A549 (cell line): Measurements from ENCODE around the gene PIGP. TPM values are rescaled to one million over a fixed set of nuclear protein-coding genes. Genes with fewer than 3 reads are reported as not detected.
A peak's percentile ranks its signal among the peaks of the same experiment; 100 is the strongest.
"Not testable (repeated sequence)": the region's sequence is repeated elsewhere in the genome, so short reads cannot be mapped to it uniquely, and the experiment has no call there.

Experiments used
- ATAC-seq, 2 experiments: fragments of 200-7000 bp in 1 of 2; fragments of >200 bp in 1 of 2; cut with Nextera tagmentation in 1 of 2; cut with Tn5 transposase in 1 of 2; 3 replicates each; pipeline versions ENCODE4 v1.8.0 to v1.9.1; 2018 to 2020; ENCODE audit warnings: mild to moderate bottlenecking in 1 of 2, moderate library complexity in 1 of 2
- CTCF ChIA-PET: fragments of 300-600 bp; sonication (Branson Sonifier 250); formaldehyde crosslinking; extraction: SDS; loops from one replicate; lab custom pipeline; 2021; ENCODE audit warnings: antibody characterized with exemption, inconsistent platforms; lab: Yijun Ruan, JAX
- POLR2A ChIA-PET: fragments of 350-600 bp; formaldehyde crosslinking; extraction: SDS; loops from one replicate; lab custom pipeline; 2021; ENCODE audit warnings: antibody characterized with exemption, inconsistent platforms; lab: Yijun Ruan, JAX
- DNase-seq, 2 experiments: peaks; one replicate each; pipeline versions ENCODE4 v3.0.0 to v3.0.0-alpha.2; 2011 to 2016; ENCODE audit warnings: low read depth in 1 of 2, low spot score in 1 of 2
- FAIRE-seq: peaks from 2 replicates; lab custom pipeline; 2011; peaks lifted over from hg19 to GRCh38; lab: Jason Lieb, UNC
- H3K27ac ChIP-seq, 2 experiments: fragments of >200 bp; sonication (Bioruptor Twin); formaldehyde crosslinking; 3 replicates each; pipeline ENCODE4 v1.5.1; 2016 to 2017
- H3K4me1 ChIP-seq: fragments of >200 bp; sonication (Bioruptor Twin); formaldehyde crosslinking; 3 replicates; pipeline ENCODE4 v1.6.1; 2016
- H3K4me2 ChIP-seq: fragments of >200 bp; sonication (Bioruptor Twin); formaldehyde crosslinking; 3 replicates; pipeline ENCODE4 v1.6.1; 2016
- H3K4me3 ChIP-seq: fragments of >200 bp; sonication (Bioruptor Twin); formaldehyde crosslinking; 3 replicates; pipeline ENCODE4 v1.5.1; 2016
- H3K9me3 ChIP-seq: fragments of >200 bp; sonication (Bioruptor Twin); formaldehyde crosslinking; 3 replicates; pipeline ENCODE4 v1.6.1; 2016
- ESRRA ChIP-seq: fragments of 150-350 bp; IDR thresholded peaks from 2 replicates; pipeline ENCODE4 v1.6.1; 2014; ENCODE audit warnings: mild to moderate bottlenecking, low read length, borderline replicate concordance
- HEYL ChIP-seq: fragments of 250-450 bp; sonication (Bioruptor Pico); IDR thresholded peaks from 2 replicates; pipeline ENCODE4 v1.8.0; 2021; ENCODE audit warnings: mild to moderate bottlenecking, moderate library complexity
- HOXB13 ChIP-seq: fragments of 250-450 bp; sonication (Bioruptor Pico); IDR thresholded peaks from 2 replicates; pipeline ENCODE4 v1.5.0; 2020; ENCODE audit warnings: low read depth, mild to moderate bottlenecking, moderate library complexity
- KDM1A ChIP-seq: fragments of 200-600 bp; sonication (generic); IDR thresholded peaks from 2 replicates; pipeline ENCODE4 v1.6.1; 2016; ENCODE audit warnings: low read depth, mild to moderate bottlenecking
- MAFK ChIP-seq: fragments of 450-650 bp; IDR thresholded peaks from 2 replicates; pipeline ENCODE4 v1.6.1; 2014; ENCODE audit not compliant: partially characterized antibody
- MYC ChIP-seq: IDR thresholded peaks from 2 replicates; pipeline ENCODE4 v1.6.1; 2012; ENCODE audit warnings: mild to moderate bottlenecking, inconsistent platforms, low read length, improper control_type of control experiment, borderline replicate concordance
- RCOR1 ChIP-seq: fragments of 150-350 bp; IDR thresholded peaks from 2 replicates; pipeline ENCODE4 v1.6.1; 2014; ENCODE audit warnings: antibody characterized with exemption, low read length, low read depth
- RFX5 ChIP-seq: fragments of 450-650 bp; IDR thresholded peaks from 2 replicates; pipeline ENCODE4 v1.7.1; 2014; ENCODE audit warnings: antibody characterized with exemption, mild to moderate bottlenecking, moderate library complexity
- SMC3 ChIP-seq: fragments of >200 bp; sonication (Bioruptor Twin); formaldehyde crosslinking; IDR thresholded peaks from 3 replicates; pipeline ENCODE4 v1.6.1; 2018; ENCODE audit warnings: inconsistent platforms
- TFCP2L1 ChIP-seq: fragments of 250-450 bp; sonication (Bioruptor Pico); IDR thresholded peaks from 2 replicates; pipeline ENCODE4 v1.5.0; 2021; ENCODE audit warnings: mild to moderate bottlenecking
- WGBS: methylation state at CpG from one replicate; pipeline ENCODE4 v1.1.6; 2017; ENCODE audit errors: missing lambda C conversion rate; 5-methylcytosine and 5-hydroxymethylcytosine counted together
- polyA plus RNA-seq, 4 experiments: library from polyadenylated mRNA; depleted of rRNA in 3 of 4; stranded (reverse); fragments of >200 nt; fragmentation: RNase III in 1 of 4; extraction: RNeasy Plus Mini Kit Qiagen cat#74134 plus additional on column Dnase treatment in 1 of 4; gene quantifications; 2 replicates in 3 of 4; 3 replicates in 1 of 4; pipeline ENCODE4 v1.2.3, GENCODE V29; 2011 to 2017
- TF ChIP-seq, protein P1 (sequence below): IDR thresholded peaks from 2 replicates; pipeline ENCODE4 v1.6.1; 2012
- TF ChIP-seq, protein P2 (sequence below): IDR thresholded peaks from 2 replicates; pipeline ENCODE4 v1.6.1; 2012; ENCODE audit warnings: low read depth, borderline replicate concordance
- TF ChIP-seq, protein P3 (sequence below): fragments of 150-350 bp; IDR thresholded peaks from 2 replicates; pipeline ENCODE4 v1.6.1; 2014; ENCODE audit warnings: low read depth, mild to moderate bottlenecking, low read length

The PIGP gene
- polyA plus RNA-seq, 2 of the 4 experiments (the other 2 are of a cell fraction) = 14.8 to 49.5 TPM

DNA sequence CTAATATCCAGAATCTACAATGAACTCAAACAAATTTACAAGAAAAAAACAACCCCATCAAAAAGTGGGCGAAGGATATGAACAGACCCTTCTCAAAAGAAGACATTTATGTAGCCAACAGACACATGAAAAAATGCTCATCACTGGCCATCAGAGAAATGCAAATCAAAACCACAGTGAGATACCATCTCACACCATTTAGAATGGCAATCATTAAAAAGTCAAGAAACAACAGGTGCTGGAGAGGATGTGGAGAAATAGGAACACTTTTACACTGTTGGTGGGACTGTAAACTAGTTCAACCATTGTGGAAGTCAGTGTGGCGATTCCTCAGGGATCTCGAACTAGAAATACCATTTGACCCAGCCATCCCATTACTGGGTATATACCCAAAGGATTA, 41.4 kb upstream of the PIGP start:
- H3K4me3 ChIP-seq, H3K9me3 ChIP-seq, H3K4me2 ChIP-seq, ATAC-seq, H3K4me1 ChIP-seq, POLR2A ChIA-PET, FAIRE-seq, DNase-seq, H3K27ac ChIP-seq, CTCF ChIA-PET: not testable (repeated sequence)
- WGBS = 100% methylated on average over 1 of the region's 3 CpGs

DNA sequence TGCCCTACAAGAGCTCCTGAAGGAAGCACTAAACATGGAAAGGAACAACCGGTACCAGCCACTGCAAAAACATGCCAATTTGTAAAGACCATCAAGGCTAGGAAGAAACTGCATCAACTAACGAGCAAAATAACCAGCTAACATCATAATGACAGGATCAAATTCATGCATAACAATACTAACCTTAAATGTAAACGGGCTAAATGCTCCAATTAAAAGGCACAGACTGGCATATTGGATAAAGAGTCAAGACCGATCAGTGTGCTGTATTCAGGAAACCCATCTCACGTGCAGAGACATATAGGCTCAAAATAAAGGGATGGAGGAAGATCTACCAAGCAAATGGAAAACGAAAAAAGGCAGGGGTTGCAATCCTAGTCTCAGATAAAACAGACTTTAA, 38.2 kb upstream of the PIGP start:
- H3K27ac ChIP-seq, DNase-seq, H3K9me3 ChIP-seq, H3K4me2 ChIP-seq, CTCF ChIA-PET, H3K4me1 ChIP-seq, FAIRE-seq, POLR2A ChIA-PET, H3K4me3 ChIP-seq, ATAC-seq: not testable (repeated sequence)
- 91% methylated on average over 5 of the region's 6 CpGs for WGBS

DNA sequence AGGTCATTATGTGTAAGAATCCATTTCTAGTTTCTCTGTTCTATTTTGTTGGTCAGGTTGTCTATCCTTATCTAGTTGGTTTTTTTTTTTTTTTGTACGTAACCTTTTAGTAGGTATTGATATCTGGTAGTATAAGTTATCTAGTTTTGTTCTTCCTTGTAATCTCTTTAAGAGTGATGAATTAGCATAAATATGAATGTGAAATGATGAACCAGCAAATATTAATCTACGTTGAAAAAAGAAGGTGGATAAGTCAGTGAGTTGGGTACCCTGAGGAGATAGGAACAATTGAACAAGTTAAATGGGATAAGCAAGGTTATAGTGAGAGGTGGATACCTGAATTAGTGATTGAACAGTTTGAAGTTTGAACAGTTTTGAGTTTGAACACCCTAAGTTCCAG, 34.1 kb upstream of the PIGP start:
- FAIRE-seq (no peak), DNase-seq (no peak), ATAC-seq (no peak)
- CTCF ChIA-PET = no interaction called here
- TF ChIP-seq, protein P1, sequence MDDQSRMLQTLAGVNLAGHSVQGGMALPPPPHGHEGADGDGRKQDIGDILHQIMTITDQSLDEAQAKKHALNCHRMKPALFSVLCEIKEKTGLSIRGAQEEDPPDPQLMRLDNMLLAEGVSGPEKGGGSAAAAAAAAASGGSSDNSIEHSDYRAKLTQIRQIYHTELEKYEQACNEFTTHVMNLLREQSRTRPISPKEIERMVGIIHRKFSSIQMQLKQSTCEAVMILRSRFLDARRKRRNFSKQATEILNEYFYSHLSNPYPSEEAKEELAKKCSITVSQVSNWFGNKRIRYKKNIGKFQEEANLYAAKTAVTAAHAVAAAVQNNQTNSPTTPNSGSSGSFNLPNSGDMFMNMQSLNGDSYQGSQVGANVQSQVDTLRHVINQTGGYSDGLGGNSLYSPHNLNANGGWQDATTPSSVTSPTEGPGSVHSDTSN = no peak
- TF ChIP-seq MAFK = peak; percentile 34
- WGBS = 92% methylated on average over 2 of the region's 2 CpGs
- H3K4me3 ChIP-seq = no peak overlapping the region
- 0 out of 3 replicates have a peak, but pooled peaks cover 4% of the 10 kb centered on the region for H3K9me3 ChIP-seq
- H3K4me1 ChIP-seq = no peaks in the 10 kb centered on the region
- POLR2A ChIA-PET = no interaction called here
- no peak overlapping the region for H3K4me2 ChIP-seq
- no peak overlapping the region for H3K27ac ChIP-seq

DNA sequence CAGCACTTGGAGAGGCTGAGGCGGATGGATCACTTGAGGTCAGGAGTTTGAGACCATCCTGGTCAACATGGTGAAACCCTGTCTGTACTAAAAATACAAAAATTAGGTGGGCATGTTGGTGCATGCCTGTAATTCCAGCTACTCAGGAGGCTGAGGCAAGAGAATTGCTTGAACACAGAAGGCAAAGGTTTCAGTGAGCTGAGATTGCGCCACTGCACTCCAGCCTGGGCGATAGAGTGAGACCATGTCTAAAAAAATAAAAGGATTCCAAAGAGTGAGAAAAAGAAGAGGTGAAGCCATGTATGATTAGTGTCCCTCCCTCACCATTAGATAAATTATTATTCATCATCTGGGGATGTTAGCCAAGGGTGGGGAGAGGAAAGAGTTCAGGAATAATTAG, 29.9 kb upstream of the PIGP start:
- FAIRE-seq, H3K4me1 ChIP-seq, ATAC-seq, DNase-seq, CTCF ChIA-PET, H3K27ac ChIP-seq, H3K4me2 ChIP-seq, POLR2A ChIA-PET, H3K9me3 ChIP-seq, H3K4me3 ChIP-seq: not testable (repeated sequence)
- 82% methylated on average over 3 of the region's 3 CpGs for WGBS

DNA sequence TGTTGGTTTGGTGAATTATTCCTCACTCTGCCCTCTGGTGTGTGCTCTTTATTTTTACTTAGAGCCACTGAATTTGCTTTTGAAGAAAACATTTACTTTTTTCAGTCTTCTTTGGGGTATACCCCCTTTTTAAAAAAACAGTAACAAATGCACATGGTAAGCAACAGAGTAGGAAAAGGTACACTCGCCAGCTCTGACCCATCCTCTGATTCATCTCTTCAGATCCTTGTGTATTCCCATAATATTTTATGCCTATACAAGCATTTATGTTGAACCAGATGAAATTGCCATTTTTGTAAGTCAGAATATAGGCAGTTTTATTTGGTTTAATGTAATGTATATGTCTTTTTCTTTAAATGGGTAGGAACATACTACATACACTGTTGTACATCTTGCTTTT, 28.5 kb upstream of the PIGP start:
- H3K4me1 ChIP-seq = no peaks in the 10 kb centered on the region
- no peak for ATAC-seq
- TF ChIP-seq, protein P2, sequence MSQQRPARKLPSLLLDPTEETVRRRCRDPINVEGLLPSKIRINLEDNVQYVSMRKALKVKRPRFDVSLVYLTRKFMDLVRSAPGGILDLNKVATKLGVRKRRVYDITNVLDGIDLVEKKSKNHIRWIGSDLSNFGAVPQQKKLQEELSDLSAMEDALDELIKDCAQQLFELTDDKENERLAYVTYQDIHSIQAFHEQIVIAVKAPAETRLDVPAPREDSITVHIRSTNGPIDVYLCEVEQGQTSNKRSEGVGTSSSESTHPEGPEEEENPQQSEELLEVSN = no peak
- TF ChIP-seq SMC3 (no peak), KDM1A (no peak), HEYL (no peak), HOXB13 (CRISPR knock-in tag) (no peak), TFCP2L1 (CRISPR knock-in tag) (no peak), ESRRA (no peak), RFX5 (no peak), MYC (no peak), RCOR1 (no peak)
- TF ChIP-seq, protein P3, sequence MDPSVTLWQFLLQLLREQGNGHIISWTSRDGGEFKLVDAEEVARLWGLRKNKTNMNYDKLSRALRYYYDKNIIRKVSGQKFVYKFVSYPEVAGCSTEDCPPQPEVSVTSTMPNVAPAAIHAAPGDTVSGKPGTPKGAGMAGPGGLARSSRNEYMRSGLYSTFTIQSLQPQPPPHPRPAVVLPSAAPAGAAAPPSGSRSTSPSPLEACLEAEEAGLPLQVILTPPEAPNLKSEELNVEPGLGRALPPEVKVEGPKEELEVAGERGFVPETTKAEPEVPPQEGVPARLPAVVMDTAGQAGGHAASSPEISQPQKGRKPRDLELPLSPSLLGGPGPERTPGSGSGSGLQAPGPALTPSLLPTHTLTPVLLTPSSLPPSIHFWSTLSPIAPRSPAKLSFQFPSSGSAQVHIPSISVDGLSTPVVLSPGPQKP = no peak
- H3K27ac ChIP-seq = no peak overlapping the region
- ChIA-PET POLR2A (no interaction called here), CTCF (no interaction called here)
- H3K4me3 ChIP-seq = no peak overlapping the region
- WGBS = 81% methylated on average over 1 of the region's 1 CpG
- no peaks in the 10 kb centered on the region for H3K9me3 ChIP-seq
- DNase-seq = peak in 1 of 2 experiments; percentile 1
- H3K4me2 ChIP-seq = no peak overlapping the region
- FAIRE-seq = no peak
